Left ventricle myocardium superior (tissue), 1 donor: ENCODE results near the gene CEP72. TPM values are rescaled to one million over a fixed set of nuclear protein-coding genes. Genes with fewer than 3 reads are reported as not detected.
"Not testable (repeated sequence)": the region's sequence is repeated elsewhere in the genome, so short reads cannot be mapped to it uniquely, and the experiment has no call there.

Experiments used
- ATAC-seq: fragments of 200-7000 bp; cut with Tn5 transposase; one replicate; pipeline ENCODE4 v1.9.1; 2020; ENCODE audit warnings: mild to moderate bottlenecking, moderate library complexity
- DNase-seq: peaks from one replicate; pipeline ENCODE4 v3.0.0-alpha.2; 2020
- intact Hi-C: fragments of 100-400 bp; cut with micrococcal nuclease; formaldehyde crosslinking; loops from one replicate; pipeline ENCODE4 v1.11.0; 2022
- long read RNA-seq: library from polyadenylated mRNA; unstranded; transcript quantifications from one replicate; pipeline ENCODE4 v2.0.0, GENCODE V29; 2021
- total RNA-seq: library from RNA; stranded (reverse); fragmentation: NEBNext Ultra II Directional; extraction: Animal tissue kit (Norgen Biotek cat#: 25700); gene quantifications from one replicate; pipeline ENCODE4 v1.2.1, GENCODE V29; 2021
- donor health status: DM: no; HTN: yes; CAD: no; lungs with severe emphysema.

Gene CEP72, protein sequence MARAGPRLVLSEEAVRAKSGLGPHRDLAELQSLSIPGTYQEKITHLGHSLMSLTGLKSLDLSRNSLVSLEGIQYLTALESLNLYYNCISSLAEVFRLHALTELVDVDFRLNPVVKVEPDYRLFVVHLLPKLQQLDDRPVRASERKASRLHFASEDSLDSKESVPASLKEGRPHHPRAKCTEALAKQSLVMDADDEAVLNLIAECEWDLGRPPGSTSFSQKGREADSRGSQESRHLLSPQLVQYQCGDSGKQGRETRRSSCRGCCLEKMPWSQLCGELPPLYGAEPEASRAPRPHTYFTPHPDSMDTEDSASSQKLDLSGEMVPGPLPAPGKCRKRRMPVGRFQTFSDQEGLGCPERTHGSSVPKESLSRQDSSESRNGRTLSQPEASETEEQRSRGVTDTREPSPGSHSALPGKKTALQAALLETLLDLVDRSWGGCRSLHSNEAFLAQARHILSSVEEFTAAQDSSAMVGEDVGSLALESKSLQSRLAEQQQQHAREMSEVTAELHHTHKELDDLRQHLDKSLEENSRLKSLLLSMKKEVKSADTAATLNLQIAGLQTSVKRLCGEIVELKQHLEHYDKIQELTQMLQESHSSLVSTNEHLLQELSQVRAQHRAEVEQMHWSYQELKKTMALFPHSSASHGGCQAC
- 1.6 TPM for total RNA-seq
- long read RNA-seq, partial matches to known transcripts: 0 of 6 reads
- long read RNA-seq, other reads (novel, unspliced or antisense): 5 of 6 reads

DNA sequence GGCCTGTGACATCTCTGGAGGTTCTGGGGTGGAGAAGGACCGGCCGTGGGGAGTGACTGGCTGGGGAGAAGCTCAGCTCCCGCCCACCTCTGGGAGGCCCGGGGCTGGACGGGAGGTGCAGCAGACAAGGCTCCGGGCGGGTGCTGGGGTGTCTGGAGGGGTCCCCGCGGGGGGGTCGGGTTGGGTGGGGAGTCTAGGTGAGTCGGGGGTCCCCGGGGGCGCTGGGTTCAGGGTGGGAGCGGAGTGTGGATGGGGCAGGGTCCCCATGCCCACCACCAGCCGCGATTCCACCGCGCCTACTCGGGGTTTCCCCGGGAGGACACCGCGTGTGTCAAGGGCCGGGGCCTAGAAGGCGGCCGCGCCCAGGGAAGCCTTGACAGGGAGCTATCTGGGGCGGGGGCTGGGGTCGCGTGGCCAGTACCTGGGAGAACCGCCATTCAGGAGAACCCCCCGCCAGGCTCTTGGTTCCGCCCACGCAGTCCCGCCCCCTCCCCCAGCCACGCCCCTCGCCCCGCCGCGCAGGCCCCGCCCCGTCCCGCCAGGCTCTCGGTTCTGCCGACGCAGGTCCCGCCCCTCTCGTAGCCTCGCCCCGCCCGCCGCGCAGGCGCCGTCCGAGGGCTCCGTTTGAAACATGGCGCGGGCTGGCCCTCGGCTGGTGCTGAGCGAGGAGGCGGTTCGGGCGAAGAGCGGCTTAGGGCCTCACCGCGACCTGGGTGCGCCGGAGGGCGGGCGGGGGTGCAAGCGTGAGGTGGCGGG lies at the start of gene CEP72:
CEP72 (plus strand) TSS at position 610 of the 756 bp plus-strand sequence; CDS start at position 632, 22 bp downstream.
- peak; percentile 95 for DNase-seq
- intact Hi-C loops: no loop called here
- peak; percentile 99 for ATAC-seq

DNA sequence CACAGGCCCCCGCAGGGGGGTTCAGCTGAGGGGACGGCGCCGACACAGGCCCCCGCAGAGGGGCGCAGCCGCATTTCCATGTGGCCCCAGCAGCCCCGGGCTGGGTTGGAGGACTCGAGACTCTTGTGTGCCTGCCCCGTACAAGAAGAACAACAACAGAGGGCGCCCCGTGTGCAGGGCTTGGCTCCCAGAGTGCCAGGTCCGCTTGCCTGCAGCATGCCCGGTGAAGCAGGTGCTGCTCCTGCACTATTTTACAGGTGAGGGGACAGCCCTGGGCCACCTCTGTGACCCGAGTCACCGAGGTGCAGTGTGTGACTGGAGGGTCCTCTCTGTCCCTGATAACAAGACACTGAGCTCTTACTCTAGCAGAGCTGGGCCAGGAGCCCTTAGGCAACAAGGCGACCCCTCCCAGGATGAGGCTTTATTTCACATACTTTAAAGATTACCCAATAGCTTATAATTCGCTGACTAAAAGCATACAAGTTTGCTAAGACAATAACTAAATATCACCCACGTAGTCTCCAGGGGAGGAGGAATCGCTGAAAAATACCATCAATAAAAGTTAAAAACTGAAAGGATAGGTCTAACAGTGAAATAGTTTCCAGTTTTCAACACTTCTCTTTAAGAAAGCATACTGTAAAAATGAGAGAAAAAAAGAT lies 46.2 kb upstream of the CEP72 start:
- no peak for DNase-seq
- no peak for ATAC-seq
- intact Hi-C loops: no loop called here

DNA sequence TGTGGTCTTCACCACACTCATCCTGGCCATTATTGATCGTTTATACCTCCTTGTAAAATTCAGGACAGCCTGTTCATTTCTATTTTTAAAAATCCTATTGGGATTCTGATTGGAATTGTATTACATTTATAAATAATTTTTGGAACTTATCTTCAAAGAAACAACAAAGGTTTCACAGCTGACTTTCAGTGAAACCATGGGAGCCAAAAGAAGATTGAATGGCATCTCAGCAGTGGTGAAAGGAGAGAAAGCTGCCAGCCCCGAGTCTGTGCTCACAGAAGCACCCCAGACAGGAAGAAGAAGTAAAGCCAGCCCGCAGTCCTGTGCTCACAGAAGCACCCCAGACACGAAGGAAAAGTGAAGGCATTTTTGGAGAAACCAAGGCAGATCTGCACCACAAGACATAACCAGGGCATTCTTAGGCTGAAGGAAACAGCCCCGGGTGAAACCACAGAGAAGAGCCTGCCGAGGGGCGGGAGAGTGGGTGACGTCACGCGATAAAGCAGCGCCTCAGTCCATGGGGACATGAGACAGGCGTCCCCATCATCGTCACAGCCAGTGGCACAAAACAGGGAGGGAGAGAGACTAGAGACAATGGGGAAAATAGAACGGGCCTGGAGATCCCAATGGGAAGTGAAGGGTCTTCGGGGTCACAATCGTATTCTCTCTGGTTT lies 45.4 kb upstream of the CEP72 start:
- ATAC-seq (no peak), DNase-seq (no peak)
- intact Hi-C loops: no loop called here

DNA sequence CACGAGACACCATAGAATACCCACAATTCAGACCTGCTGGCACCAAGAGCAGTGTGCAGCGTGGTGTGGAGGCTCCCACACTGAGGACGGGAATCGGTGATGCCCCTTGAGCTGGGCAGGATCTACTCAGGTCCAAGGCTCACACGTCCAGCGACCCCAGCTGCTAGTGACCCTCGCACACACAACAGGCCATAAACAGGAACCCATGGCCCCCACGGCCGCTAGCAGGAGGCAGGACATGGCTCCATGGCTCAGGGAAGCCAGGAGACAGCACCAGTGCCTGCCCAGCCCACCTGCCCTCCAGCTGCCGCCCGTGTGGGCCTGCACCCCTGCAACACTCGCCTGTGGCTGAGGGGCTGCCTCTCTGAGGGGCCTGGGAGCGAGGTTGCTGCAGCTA lies 44.5 kb upstream of the CEP72 start:
- intact Hi-C loops: no loop called here
- DNase-seq (no peak), ATAC-seq (no peak)

DNA sequence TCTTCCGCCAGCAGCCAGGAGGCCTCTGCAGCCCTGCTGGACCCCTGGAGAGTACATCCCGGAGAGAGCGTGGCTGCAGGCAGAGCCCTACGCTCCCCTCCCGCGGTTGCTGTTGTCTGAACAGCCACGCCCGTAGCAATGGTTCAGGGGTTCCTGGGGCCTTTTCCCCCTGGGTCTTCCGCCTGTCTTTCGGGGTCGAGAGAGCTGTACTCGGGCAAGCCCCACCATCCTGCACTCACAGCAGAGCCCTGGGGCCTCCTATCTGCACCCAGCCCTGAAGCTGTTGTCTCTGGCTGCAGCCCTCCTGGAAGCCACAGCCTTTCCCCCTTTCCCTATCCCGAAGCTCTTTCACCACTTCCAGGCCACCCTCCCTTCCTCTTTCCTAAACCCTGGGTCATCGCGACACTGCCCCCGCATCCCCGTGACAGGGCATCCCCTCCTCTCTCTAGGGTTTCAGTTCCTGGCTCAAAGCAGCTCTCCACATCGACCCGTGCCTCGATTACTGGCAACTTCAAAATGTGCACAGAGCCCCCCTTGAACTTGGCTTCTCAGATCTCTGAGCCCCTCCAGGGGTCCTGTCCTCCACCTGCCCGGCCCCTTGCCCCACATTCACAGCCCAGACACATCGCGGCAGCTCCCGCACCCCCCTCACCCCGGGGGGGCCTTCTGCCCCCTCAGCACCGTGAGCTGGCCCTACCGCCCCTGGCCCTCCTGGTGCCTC lies 43.9 kb upstream of the CEP72 start:
- no peak for DNase-seq
- ATAC-seq: no peak
- intact Hi-C loops: no loop called here

DNA sequence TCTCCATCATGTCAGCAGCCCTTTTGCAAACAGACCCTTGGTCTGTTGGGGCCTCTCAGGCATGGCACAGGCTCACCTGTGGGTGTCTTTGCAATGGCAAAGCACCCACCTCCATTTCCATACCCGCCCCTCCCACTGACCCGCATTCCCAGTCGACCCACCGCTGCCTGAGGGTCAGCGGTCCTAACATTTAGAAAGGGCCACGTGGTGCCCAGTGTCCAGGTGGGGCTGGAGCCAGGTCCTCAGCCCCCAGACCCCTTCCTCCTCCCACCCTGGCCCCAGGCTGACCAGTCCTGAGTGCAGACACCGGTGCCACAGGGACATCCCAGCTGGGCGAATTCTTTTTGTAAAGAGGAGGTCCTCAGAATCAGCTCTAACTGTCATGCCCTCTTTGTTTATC lies 43.3 kb upstream of the CEP72 start:
- no peak for DNase-seq
- no peak for ATAC-seq
- intact Hi-C loops: no loop called here

DNA sequence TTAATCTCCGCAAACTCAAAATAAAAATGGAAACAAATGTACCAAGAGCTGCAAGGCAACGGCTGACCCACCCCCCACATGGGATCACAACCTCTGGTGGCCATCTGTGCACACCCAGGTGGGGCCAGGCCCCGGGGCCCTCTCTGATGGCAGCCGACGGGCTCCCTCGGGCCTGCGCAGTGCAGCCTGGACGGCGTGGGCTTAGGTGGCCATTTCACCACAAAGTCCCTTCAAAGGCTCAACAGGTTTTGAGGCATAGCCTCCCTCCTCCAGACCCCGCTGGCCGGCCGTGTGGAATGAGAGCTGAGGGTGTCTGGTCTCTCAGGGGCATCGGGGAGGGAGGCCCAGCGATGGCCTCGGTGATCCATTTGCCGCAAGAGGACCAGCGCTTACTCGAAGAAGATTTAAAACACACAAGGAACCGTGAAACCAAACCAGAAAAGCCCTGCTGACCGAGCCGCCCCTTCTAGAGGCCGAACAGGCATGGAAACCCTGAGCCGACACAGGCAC lies 42.7 kb upstream of the CEP72 start:
- intact Hi-C loops: no loop called here
- ATAC-seq: no peak
- DNase-seq: no peak

DNA sequence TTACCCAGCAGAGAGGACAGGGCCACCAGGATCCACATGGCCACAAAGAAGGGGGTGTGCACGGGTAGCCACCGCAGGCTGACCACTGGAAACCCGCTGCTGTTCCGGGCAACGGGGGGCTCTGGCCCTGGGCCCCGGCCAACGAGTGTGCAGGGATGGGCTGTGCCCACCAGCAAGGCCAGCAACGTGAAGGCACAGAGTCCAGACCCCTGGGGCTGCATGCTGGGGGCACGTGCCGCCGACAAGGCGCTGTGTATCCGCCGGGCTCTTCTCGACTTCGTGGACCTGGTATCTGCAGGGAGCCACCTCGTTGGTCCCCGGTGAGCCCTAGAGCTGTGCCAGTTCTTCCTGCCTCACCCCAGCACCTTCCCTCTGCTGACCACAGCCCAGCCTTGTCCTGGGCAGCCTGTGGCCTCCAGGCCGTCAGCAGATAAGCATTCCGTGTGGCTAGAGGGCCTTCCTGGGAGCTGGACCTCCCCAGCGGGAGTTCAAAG lies 42.2 kb upstream of the CEP72 start:
- DNase-seq: no peak
- ATAC-seq: no peak
- intact Hi-C loops: no loop called here

DNA sequence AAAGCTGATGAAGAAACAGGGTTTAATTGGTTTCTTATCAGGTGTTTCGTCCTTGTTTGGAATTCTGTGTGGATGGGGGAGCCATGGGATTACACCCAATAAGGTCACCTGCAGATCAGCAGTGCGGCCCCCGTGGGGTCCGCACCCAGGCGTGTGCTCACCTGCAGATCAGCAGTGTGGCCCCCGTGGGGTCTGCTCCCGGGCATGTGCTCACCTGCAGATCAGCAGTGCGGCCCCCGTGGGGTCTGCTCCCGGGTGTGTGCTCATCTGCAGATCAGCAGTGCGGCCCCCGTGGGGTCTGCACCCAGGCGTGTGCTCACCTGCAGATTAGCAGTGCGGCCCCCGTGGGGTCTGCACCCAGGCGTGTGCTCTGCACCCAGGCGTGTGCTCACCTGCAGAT lies 41.7 kb upstream of the CEP72 start:
- DNase-seq (no peak), ATAC-seq (no peak)
- intact Hi-C loops: no loop called here

DNA sequence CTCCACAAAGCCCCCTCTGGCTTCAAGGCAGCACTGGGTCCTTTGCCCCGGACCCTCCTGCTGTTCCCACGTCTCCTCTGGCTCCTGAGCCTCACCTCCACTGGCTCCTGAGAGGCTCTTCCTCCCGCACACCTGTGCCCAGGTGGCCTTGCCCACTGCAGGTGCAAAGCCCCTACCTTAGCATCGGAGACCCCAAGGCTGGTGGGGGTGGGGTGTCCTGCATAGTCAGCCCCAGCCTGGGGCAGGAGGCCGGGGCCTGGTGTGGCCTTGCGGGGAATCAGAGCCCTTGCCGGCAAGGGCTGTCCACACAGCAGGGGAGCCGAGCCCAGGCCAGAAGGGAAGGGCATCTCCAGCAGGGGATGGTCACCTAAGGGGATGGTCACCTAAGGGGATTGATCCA lies 41.3 kb upstream of the CEP72 start:
- ATAC-seq (no peak), DNase-seq (no peak)
- intact Hi-C loops: no loop called here

DNA sequence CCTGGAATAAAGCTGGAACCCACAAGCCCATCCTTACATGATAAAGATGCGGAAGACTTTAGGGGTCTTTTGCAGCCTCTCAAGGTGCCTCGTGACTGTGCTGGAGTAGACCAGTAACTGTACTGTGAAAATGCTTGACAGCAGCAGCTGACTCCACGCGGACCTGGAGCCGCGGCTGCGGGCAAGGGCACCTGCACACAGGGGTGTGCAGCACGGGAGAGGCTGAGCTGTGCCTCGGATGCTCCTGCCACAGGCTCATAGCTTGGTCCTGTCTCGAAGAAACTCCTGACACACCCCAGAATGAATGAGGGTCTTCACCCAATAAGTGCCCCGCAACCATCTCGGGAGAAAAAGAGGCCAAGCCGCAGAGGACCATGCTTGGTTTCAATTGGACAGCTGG lies 40.3 kb upstream of the CEP72 start:
- DNase-seq: no peak
- ATAC-seq: no peak
- intact Hi-C loops: no loop called here

DNA sequence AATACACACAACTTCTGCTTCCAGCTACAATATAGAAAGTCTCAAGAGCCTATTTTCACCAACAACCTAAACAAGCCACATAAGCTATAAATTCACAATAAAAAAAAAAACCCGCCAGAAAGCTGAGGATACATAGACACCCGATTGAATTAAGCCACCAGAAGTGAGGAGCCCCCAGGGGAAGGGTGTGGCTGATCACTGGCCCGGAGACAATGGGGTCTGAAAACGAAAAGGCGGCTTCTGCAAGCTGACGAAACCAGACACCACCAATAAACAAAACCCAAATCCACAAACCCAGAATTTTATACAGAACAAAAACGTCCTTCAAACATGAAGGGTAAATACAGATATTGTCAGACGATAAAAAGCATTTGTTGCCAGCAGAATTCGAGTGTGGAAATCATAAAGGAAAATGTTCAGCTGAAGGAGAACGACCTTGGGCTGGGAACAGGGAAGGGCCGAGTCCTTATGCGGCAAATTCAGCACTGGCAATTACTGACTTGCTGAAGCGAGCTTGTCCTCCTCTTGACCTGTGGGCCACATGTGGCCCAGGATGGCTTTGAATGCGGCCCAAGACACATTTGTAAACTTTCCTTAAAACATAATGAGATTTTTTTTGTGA lies 39.6 kb upstream of the CEP72 start:
- intact Hi-C loops: no loop called here
- no peak for ATAC-seq
- no peak for DNase-seq

DNA sequence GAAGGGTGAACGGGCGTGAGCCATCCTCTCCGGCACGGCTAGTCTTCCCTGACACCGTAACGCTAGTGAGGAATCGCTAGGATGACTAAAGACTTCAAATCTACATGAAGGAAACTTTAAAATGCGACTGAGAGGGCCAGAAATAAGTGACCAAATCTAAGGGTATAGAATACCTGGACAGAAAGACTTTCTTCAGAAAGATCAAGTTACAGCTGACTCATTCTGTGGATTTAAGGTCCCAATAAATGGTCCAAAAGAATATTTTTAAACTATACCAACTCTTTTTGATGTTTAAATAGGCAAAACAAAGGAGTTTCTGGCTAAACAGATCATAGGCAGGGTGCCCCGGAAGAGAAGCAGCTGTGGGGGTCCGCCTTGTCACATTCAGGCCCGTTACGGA lies 38.9 kb upstream of the CEP72 start:
- DNase-seq (no peak), ATAC-seq (no peak)
- intact Hi-C loops: no loop called here

DNA sequence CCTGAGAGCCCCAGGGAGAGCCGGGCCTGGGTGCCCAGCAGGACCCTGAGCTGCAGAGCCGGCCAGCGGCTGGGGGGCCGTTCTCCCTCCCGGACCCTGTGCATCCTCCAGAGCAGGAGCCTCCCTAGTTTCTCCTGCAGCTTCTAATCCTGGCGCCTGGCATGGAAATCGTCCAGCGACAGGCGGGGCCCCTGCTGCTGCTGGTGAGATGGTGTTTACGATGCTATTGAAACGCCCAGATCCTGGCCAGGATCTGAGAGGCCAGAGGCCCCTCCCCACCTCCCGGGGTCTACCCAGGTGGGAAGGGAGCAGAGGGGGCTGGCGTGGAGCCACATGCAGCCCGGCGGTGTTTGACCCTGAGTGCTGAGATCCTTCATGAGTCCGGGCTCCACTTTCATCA lies 38.2 kb upstream of the CEP72 start:
- ATAC-seq (no peak), DNase-seq (no peak)
- intact Hi-C loops: no loop called here

DNA sequence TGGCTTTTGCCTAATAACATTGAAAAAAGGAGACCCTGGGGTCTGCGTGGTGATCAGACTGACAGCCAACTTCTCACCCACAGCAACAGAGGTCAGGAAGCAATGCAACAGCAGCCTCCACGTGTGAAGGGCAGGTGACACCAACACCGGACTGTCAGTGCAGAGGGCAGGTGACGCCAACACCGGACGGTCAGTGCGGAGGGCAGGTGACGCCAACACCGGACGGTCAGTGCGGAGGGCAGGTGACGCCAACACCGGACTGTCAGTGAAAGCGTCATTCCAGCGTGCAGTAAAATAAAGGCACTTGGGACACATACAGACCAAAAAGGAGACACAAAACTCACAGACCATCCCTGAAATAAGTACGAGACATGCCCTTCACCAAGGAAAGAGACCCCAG lies 37.2 kb upstream of the CEP72 start:
- intact Hi-C loops: no loop called here
- ATAC-seq: no peak
- DNase-seq: no peak

DNA sequence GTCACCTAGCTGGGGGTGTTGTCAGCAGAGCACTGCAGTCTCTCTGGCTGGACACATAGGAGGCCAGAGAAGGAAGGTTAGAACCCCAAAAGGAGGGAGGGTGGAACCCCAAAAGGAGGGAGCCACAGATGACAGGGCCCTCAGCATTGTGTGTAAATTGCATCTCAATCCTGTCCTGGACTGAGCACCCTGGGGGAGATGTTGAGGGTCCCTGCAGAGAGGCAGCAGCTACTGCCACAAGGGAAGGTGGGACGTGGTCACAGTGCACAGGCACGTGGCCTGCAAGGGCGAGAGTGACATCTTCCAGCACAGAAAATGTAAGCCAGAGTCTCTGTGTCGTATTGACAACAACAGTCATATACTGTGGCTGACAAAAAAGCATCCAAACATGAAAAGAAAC lies 36.5 kb upstream of the CEP72 start:
- intact Hi-C loops: no loop called here
- ATAC-seq (no peak), DNase-seq (no peak)

DNA sequence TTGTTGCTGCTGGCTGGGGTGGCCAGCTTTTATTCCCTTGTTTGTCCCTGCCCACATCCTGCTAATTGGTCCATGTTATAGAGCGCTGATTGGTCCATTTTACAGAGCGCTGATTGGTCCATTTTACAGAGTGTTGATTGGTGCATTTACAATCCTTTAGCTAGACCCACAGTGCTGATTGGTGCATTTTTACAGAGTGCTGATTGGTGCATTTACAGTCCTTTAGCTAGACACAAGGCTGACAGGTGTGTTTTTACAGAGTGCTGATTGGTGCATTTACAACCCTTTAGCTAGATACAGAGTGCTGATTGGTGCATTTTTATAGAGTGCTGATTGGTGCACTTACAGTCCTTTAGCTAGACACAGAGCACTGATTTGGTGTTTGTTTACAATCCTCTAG lies 34.9 kb upstream of the CEP72 start:
- ATAC-seq, DNase-seq, intact Hi-C loops: not testable (repeated sequence)

DNA sequence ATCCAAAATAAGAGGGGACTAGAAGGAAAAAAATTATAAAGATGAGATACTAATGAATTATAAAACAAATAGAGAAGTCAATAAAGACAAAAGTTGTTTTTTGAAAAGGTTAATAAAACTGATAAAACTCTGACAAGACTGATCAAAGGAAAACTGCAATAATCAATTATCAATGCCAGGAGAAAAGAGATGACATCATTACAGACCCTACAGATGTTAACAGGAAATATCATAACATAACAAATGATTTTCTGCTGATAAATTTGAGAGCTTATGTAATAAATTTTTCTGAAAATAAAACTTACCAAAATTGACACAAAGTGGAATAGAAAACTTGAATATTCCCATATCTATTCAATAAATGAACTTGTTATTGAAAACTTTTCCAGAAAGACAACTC lies 34.3 kb upstream of the CEP72 start:
- intact Hi-C loops: no loop called here
- DNase-seq (no peak), ATAC-seq (no peak)
